Measurements from ENCODE around the gene CTIF.

The CTIF gene

DNA sequence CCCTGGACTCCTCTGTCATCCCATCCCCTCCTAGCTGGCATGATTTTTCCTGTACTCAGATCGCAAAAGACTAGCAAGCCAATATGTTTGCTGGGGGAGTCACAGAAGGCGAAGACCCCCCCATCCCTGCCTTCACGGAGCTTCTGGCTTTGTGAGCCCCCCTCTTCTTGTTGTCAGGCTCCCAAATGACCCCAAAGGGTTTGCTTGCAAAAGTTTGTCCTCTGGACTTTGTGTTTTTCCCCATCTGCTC, 242.0 kb downstream of the CTIF start:
- DNase-seq: no peak

DNA sequence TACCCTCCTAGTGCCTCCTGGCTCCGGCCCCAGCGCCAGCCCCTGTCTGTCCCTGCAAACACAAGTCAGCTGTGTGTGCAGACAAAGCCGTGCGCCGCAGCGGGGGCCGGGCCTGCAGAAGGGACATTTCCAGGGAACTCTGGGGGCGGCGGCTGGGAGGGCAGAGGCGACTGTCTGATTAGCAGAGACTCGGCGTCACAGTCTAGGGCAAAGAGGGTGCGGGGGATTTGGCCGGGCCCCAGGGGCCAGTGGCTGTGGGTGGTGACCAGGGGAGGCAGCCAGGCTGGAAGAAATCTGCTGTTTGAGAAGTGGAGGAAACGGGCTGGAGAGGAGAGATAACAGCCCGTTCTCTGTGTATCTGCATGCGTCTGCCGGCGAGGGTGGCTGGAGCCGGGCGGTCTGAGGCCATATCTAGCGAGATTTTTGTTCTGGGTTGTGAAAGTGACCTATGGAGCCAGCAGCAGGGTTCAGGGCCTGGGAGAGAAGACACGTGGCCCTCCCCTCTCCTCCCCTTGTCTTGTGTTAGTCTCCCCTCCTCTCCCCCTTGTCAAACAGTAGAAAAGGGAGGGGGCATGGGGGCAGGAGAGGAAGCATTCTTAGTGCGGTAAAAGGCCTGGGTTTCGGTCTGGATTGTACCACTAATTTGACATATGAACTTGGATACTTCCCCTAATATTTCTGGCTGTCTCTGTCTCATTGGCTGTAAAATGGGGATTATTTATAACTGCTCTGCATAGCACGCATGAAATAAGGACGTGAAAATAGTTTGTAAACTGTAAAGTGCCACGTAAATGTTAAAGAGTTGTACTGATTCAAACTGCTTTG, 242.5 kb downstream of the CTIF start:
- peak; percentile 23 for DNase-seq

DNA sequence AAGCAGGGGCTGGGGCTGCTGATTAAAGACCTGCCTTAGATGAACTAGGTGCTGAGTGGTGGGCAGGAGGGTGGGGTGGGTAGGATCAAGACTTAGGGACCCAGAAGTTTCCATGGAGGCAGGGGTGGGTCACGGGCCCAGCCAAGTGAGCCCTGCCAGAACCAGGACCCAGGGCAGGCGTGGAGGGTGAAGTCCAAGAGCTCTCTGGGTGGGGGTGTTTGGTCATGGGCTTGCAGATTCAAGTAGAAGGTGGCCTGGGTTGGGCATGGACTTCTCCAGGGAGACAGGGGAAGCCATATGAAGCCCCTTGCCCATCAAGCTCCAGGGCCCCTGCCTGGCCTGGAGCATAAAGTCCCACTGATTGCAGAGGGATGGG, 243.1 kb downstream of the CTIF start:
- DNase-seq: no peak

DNA sequence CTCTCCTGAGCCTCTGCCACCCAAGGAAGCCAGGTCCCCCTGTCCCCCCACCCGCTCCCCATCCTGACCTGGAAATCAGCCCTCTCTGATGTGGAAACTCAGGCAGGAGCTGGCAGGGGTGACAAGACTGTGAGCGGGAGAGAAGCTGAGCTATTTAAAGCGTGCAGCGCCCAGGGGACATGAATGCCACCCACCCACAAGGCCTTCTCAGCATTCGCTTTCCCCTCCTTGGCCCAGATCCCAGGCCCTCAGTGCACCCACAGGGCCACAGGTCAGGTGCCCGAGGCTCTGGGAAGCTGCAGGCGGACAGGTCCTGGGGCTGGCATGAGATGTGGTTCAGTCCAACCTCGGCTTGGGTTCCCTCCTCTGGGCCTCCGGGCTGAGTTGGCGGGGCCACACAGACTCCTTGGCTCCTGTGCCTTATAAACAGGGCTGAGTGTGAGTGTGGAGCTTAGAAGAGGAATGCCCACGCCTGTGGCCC, 243.6 kb downstream of the CTIF start:
- DNase-seq: no peak

DNA sequence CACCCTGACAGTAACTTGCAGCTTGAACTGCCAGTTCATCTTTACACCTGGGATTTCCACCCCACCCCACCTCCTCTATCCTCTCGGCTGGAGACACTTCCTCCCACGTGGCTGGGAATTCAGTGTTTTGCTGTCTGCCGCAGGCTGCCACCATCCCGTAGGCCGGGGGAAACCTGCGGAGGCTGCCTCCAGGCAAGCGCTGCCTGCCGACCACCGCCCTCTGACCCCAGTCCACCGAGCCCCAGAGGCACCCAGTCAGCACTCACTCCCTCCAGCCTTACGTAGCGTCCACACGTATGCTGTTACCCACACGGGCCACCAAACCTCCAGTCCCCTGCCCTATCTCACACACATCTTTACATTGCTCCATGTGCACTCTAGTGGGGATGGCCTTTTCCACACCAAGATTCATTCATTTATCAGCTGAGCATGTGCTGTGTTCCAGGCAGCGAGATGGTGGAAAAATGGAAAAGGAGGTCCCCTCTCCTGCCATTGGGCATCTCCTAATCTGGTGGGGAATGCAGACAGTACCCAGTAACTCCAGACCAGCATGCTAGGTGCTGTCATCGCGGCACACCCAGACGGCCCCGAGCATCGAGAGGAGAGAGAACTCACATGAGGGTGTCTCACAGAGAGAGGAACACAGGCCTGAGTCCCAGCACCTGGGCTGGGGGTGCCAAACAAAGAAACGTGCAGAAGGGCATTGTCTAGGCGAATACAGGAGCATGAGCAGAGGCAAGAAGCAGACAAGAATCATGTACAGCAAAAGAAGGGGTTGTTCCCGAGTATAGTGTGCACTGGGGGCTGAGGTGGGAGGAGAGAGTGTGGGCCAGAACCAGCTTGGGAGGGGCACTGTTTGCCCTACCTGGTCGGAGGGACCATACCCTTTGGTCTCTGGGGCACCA, 245.0 kb downstream of the CTIF start:
- no peak for DNase-seq

DNA sequence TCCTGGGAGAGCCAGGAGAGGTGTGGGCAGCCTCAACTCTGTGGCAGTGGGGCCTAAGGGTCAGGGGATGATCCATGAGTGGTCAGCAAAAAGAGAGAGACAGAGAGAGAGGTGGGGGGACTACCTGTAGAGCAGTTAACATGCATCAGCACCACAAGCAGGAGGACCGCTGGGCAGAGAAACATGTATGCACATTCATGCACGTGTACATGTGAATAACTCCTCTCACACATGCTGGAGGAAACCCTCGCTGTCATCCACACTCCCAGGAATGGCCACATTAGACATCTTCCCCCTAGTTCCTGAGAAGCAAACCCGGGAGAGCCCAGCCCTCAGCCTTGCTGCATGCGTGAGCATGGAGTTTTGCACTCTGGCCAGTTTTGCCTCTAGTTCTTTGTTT, 245.8 kb downstream of the CTIF start:
- no peak for DNase-seq

DNA sequence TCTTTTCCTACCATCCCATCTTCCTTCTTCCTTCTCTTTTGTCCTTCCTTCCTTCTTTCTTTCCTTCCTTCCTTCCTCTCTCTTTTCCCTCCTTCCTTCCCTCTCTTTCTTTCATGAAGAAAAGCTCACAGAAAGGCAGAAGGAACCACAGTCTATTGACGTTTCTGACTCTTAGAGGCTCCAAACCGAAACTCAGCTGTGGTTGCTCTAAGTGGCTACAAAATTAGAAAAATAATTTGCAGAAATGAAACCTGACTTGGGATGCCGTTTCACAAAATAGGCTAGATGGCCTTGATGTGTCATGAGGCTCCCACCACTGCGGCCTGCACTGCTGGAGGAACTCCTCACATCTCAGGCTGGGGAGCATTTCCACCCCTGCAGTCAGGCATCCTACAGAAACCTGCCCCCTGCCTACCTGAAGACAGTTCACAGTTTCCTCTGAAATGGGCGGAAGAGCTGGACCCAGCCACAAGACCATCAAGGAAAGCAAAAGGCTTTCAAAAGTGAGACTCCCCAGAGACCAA, 246.3 kb downstream of the CTIF start:
- no peak for DNase-seq

DNA sequence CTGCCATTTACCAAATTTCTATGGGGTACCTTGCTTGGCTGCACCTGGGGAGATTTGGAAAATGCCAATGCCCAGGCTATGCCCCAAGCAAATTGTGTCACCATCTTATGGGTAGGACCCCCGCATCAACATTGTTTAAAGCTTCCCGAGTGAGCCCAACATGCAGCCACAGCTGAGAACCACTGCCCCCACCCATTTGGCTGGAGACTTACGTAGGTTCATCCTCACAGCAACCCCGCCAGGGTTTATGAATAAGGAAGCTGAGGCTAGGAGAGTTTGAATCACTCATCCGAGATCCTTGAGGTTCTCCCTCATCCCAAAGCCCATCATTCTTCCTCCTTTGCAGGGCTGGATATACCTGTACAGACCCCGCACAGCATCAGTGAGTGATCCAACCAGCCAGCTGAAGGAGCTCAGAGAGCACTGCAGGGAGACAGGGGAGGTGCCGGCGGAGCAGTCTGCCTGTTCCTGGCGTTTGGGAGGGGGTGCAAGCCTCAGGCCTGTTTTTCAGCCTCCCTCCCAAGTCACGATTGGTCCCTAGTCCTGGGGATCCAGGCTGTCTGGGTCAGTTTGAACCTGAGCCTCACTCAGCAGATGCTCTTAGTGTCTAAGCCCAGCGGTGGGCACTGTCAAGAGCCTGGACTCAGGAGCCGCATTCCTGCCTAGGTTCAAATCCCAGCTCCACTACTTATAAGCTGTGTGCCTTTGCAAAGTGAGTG, 247.1 kb downstream of the CTIF start:
- no peak for DNase-seq

DNA sequence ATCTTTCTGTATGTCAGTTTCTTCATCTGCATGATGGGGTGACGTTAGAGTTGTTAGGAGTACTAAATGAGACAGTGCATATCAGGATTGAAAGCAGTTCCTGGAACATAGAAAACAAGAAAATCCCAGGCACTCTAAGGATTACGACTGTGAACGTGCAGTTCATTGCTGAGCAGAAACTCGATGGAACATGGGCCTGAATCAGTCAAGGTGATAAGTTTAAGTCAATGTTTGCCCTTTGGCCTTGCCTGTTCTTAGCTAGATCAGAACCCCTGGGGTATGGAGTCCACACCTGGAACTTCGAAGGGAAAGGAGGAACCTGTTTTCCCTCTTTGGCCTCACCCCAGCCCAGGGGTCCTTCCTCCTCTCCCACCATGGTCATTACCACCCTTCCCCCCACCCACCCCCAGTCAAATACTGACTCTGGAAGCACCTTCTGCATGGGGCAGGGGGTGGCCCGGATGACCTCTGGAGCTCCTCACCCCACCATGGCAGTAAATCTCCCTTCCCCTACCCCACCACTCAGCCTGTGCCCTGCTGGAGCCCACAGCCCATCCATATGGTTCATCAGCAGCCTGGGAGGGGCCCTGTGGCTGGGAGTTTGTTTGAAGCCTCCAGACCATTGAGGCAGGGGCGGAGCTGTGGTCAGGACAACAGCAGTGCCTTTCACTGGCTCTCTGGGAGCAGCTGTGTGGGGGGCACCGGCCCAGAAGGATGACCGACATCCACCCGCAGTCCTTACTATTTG, 247.8 kb downstream of the CTIF start:
- DNase-seq: no peak

DNA sequence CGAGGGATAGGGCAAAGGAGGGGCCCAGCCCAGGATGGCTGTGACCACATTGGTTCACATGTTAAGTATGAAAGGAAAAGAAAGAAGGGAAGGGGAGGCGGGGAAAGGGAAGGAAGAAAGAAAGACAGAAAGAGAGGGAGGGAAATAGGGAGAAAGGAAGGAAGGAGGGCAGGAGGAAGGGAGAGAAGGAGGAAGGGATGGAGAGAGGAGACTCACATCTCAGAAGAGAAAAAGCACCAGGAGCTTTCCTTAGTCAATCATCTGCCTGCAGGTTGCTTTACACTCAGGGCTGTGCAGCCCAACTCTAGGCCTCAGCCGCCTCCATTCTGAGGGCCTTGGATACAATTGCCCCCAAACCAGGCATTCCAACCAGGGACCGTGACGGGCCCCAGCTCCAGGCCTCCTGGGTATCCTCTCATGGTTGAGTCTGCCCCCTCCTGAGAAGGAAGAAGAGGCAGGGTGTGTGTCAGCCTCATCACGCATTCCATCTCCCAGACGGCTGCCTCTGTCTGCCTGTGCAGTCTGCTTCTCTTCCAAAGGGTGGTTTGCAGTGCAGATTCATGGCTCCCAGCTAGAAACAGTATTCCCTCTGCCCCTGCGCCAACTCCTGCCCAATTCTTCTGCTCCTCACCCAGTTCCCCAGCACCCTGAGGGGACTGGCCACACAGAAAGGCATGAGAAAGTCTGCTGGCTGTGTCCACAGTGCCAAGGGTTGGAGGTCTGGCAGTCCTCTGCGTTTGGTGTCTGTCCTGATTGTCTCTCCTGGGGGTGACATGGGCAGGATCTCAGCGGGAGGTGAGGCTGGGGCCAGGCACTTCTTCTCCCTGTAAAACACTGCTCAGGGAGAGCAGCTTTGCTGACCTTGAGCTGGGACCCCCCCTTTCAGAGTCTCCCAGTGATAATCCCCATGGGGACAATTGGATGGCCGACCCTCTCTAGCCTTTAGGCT, 248.6 kb downstream of the CTIF start:
- DNase-seq: no peak

DNA sequence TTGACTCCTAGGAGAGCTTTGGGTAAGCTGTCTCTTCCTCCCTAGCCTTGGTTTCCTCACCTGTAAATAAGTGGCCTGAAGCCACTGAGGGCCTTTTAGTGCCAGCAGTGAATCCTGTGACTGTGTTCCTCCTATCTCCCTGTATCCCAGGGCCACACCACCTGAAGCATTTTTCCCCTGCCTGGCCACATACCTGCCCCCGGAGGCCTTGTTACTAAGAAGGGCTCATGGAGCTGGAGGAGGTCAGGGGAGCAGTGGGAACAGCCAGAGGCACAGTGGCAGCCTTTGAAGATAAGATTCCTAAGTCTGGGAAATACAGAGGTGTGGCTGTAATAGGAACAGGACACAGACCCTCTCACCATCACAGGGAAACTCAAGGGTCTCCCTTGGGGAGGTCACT, 249.5 kb downstream of the CTIF start:
- DNase-seq: no peak

DNA sequence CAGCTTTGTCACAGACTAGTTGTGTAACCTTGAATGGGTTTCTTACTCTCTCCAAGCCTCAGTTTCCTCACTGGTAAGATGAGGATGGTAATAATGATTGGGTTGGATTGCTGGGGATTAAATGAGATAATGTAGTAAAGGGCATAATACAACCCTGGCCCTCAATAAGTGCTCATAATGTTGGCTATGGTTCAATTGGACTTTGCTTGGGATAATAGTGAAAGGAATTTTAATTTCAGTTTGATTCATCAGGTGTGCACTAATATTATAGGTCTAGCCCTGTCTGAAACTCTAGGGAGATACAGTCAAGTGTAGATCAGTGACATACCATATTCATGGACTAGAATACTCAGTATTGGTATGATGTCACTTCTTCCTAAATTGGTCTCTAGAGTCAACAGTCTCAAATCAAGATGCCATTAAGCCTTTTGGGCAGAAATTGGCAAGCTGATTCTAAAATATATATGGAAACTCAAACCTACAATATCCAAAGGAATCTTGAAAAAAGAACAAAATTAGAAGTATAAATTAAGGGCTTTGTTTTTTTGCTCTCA, 250.5 kb downstream of the CTIF start:
- DNase-seq: no peak

DNA sequence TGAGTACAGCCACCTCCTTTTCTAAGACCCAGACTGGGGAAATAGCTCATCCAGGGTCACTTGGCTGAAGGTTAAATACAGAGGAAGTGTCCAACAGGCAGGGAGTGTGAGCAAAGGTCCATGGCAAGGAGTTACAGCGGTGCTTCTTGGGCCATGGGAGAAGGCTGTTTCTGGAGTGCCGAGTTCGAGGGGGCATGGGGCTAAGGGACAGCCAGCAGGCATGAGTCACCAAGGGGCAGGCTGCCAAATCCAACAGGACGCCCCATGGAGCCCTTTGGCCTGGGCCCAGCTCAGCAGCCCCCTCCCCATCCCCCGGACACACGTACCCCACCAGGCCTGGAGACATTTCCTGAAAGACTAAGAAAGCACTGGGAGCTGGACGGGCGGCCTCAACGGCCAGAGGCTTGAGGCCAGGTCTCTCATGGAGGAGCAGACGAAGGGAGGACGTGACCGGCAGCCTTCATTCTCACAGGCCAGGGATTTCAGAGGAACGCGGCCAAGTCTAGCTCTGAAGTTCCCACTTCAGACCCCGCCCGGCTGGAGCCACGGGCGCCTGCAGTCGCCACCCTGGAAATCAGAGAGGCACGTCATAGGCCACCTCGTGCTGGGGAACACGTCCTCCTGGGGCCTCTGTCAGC, 251.5 kb downstream of the CTIF start:
- no peak for DNase-seq

DNA sequence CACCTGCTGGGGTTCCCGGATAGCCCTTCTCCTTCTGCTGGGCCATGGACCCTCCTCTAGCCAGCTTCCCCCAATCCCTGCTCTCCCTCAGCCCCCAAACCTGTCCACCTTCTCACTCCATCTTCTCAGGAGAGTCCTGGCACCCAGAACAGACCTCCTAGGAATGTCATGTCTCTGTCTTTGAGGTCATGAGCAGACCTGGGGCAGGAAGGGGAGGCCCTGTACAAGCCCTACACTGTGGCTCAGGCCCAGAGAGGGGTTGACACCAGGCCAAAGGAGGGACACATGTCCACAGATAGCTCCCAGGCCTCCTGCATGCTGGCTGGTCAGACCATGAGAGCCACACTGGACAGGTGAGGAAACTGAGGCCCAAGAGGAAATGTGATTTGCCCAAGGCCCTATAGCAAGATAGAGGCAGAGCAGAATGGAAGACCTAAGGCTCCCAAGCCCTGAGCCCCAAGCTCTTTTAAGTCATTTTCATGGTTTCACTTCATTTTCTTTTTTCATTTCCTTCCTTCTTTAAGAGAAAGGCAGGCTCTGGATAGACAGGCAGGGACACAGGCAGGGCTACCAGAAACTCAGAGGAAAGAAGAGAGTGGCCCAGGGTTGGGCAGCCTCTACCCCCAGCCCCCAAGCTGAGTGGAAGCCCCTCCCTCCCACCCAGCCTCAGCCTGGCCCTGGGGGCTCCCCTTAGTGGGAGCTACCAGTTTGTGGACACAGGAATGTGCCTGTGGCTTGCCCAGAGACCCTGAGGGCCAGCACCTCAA, 252.2 kb downstream of the CTIF start:
- DNase-seq: no peak

DNA sequence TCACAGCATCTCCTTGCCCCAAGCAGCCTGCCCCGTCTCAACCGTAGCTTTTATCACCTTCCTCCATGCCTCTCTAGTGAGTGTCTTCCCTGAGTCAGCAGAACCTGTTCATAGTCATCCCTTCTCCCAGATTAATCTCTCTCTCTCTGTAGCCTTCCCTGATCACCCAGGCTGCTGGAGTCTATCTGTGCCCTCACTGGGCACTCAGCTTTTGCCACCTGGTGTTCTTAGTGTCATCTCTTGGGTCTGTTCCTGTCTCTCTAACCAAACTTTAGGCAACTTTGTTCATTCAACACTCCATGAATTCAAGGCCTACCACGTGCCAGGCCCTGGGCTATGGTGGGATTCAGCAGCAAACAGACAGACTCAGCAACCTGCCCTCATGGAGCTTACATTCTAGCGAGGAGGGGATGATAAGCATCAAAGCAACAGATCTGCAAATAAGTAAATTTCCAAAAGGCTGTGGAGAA, 252.8 kb downstream of the CTIF start:
- no peak for DNase-seq

DNA sequence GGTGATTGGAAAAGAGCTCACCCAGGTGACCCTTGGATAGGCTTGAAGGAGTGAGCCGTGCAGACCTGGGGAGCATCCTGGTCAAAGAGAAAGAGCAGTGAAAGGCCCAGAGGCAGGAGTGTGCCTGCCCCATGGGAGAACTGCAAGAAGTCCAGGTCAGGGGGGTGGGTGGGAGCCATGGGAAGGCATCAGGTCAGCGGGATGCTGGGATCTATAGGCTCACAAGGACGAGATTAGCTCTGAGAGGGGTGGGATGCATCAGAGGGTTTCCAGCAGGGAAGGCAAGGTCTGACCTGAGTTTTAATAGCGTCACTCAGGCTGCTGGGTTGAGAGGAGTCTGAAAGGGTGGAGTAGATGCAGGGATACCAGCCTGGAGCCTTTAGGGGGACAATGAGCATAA, 253.3 kb downstream of the CTIF start:
- no peak for DNase-seq

DNA sequence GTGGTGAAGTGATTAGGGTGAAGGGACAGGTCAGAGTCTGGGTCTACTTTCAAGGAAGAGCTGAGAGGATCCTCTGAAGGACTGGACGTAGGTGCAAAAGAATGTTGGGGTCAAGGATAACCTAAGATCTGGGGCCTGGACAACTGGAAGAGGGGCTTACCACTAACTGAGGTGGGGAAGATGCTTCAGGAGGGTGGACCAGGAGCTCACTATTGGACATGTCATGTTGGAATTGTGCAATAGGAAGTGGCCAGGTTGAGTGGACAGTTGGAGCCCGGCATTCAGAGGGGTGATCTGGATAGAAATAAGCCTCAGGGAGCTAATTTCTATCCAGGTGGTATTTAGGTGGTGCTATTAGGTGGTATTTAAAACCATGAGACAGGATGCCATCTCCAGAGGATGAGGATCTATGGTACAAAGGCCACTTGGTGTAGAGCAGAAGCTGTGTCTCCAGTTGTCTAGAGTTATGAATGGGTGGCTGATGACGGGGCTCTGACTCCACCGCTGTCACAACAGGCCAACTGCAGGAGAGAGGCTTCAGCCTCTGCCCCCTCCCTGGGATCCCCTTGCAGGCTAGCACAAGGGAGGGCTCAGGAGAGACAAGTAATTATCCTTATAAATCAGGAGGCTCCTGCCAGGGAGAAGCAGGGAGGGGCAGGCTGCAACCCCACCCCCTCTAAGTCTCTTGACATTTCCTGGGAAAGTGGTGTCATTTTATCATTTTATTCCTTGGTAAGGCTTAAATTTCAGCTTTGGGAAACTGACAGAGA, 254.0 kb downstream of the CTIF start:
- no peak for DNase-seq

DNA sequence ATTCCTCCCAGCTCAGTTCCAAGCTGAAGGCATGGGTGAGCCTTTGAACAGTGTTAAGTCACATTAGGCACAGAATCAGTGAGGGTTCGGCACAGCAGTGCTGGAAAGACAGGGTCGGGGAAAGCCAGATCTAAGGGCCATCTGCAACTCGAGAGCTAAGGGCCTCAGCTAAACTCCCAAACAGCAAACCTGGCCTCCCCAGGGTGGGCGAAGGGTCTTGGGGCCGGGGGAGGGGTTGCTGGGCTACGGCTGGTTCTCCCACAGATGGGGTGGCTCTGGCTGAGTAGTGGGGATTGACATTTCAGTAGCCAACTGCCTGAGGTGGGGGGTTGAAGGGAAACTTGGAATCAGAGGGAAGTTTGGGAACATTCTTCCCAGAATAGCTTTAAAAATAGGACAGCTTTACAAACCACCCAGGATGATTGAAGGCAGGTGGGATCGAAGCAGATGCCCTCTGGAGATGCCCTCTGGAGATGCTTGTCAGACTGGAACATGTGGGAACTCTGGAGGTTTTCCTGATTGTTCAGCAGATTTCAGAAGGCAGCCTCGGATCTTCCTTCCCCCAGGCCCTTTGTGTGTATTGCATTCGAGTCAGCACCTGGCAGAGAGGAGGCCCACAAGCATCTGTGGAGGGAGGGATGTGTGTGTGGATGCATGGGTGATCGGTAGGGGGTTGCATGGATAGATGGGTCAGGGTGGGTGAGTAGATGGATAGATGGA, 255.6 kb downstream of the CTIF start:
- DNase-seq: no peak

All from cortex of kidney (tissue), 1 donor.